ELF-1 (cell line): Measurements from ENCODE around the gene IL2RA.
"Not testable (repeated sequence)": the region's sequence is repeated elsewhere in the genome, so short reads cannot be mapped to it uniquely, and the experiment has no call there.

ENCODE experiments used
- DNase-seq: peaks from one replicate; pipeline ENCODE4 v3.0.0-alpha.2; 2016; ENCODE audit warnings: low read depth, low spot score

The IL2RA gene

GRCh38 chr10:6058682-6059475 is 3.3 kb downstream of the IL2RA start:
- no peak for DNase-seq

- DNase-seq = peak; percentile 54
Measured at GRCh38 chr10:6056411-6057135, 5.6 kb downstream of the IL2RA start.

- no peak for DNase-seq
Measured at GRCh38 chr10:6055929-6056328, 6.2 kb downstream of the IL2RA start.

- DNase-seq = no peak
Measured at GRCh38 chr10:6054884-6055283, 7.3 kb downstream of the IL2RA start.

GRCh38 chr10:6053816-6054631 is 8.1 kb downstream of the IL2RA start:
- DNase-seq = no peak

- no peak for DNase-seq
Measured at GRCh38 chr10:6053303-6053702, 8.9 kb downstream of the IL2RA start.

GRCh38 chr10:6052247-6053221 is 9.6 kb downstream of the IL2RA start:
- DNase-seq = no peak

GRCh38 chr10:6050801-6051445 is 11.2 kb downstream of the IL2RA start:
- peak; percentile 22 for DNase-seq

GRCh38 chr10:6049031-6049400 is 13.2 kb downstream of the IL2RA start:
- no peak for DNase-seq

- no peak for DNase-seq
Measured at GRCh38 chr10:6048281-6049030, 13.7 kb downstream of the IL2RA start.

GRCh38 chr10:6047847-6048246 is 14.3 kb downstream of the IL2RA start:
- no peak for DNase-seq

- DNase-seq = no peak
Measured at GRCh38 chr10:6046773-6047611, 15.2 kb downstream of the IL2RA start.

GRCh38 chr10:6045878-6046772 is 16.0 kb downstream of the IL2RA start:
- no peak for DNase-seq

GRCh38 chr10:6045314-6045848 is 16.8 kb downstream of the IL2RA start:
- DNase-seq = no peak

GRCh38 chr10:6044751-6045313 is 17.3 kb downstream of the IL2RA start:
- DNase-seq = no peak

- no peak for DNase-seq
Measured at GRCh38 chr10:6044060-6044459, 18.1 kb downstream of the IL2RA start.

GRCh38 chr10:6043377-6043776 is 18.8 kb downstream of the IL2RA start:
- DNase-seq = not testable (repeated sequence)
